Measurements from ENCODE around the gene NUP205. TPM values are rescaled to one million over a fixed set of nuclear protein-coding genes. Genes with fewer than 3 reads are reported as not detected.

Gene NUP205, protein sequence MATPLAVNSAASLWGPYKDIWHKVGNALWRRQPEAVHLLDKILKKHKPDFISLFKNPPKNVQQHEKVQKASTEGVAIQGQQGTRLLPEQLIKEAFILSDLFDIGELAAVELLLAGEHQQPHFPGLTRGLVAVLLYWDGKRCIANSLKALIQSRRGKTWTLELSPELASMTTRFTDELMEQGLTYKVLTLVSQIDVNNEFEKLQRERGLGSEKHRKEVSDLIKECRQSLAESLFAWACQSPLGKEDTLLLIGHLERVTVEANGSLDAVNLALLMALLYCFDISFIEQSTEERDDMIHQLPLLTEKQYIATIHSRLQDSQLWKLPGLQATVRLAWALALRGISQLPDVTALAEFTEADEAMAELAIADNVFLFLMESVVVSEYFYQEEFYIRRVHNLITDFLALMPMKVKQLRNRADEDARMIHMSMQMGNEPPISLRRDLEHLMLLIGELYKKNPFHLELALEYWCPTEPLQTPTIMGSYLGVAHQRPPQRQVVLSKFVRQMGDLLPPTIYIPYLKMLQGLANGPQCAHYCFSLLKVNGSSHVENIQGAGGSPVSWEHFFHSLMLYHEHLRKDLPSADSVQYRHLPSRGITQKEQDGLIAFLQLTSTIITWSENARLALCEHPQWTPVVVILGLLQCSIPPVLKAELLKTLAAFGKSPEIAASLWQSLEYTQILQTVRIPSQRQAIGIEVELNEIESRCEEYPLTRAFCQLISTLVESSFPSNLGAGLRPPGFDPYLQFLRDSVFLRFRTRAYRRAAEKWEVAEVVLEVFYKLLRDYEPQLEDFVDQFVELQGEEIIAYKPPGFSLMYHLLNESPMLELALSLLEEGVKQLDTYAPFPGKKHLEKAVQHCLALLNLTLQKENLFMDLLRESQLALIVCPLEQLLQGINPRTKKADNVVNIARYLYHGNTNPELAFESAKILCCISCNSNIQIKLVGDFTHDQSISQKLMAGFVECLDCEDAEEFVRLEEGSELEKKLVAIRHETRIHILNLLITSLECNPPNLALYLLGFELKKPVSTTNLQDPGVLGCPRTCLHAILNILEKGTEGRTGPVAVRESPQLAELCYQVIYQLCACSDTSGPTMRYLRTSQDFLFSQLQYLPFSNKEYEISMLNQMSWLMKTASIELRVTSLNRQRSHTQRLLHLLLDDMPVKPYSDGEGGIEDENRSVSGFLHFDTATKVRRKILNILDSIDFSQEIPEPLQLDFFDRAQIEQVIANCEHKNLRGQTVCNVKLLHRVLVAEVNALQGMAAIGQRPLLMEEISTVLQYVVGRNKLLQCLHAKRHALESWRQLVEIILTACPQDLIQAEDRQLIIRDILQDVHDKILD (N-terminal part only)
- total RNA-seq, result 10 to 100 TPM; 32.5 to 38.9 (median 37.3) TPM
- long read RNA-seq, donor 1, full-length matches to known transcripts, result 2 of 6 reads
- long read RNA-seq, donor 1, partial matches to known transcripts, result 4 of 6 reads
- long read RNA-seq, donor 1, other reads (novel, unspliced or antisense), result 0 of 6 reads
- long read RNA-seq, donor 2, result 0 reads

DNA sequence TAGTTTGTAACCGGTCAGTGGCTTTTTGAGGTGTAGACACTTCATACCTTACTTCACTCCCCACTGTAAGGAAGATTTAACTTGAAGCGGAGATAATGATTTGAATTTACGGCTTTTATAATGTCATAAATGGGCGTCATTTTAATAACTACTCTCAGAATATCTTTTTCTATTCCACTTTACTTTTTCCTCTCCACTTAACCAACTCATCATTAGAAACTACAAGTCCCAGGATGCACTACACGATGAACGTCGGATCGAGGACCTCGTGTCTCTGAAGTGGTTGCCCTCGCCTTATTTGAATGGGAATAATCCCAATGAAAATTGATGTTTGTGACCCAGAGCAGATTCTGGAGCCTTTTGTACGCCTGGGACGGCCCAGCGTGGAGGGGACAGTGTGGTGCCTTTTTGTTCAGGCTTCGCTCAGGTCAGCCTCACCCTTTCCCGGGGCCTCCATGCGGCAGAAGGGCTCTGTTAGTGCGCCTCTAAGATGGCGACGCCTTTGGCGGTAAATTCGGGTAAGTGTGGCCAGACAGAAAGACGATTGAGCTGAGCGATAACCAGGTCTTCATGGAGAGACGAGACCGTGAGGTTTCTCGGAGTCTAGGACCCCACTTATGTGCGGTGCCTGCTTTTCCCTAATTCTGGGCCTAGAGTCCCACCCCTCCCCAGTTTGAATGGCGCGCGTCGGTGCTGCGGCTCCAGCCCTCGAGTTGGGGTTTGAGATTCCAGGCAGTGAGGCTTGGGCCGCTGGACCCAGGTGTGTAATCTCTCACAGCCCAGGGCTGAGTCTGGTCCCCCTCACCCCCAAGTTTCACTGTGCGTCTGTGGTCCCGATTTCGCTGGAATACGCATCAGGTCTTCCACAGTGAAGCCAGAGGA lies at the start of gene NUP205:
NUP205 (plus strand) TSS at position 463 of the 882 bp plus-strand sequence; CDS start at position 491, 28 bp downstream.
- H3K36me3 ChIP-seq (ENCODE audit: low read depth), result no peaks in the 10 kb centered on the region
- intact Hi-C loops (cut with DNase I, micrococcal nuclease), result loop anchor here (5.0 kb wide), 2 partner anchors 45 to 275 kb away; partner anchors contain the start of gene CNOT4 (in 1 of the 2)
- peak within 1 kb of the TSS; percentile 56 for H3K4me3 ChIP-seq
- peak; percentile 93 for ATAC-seq
- DNase-seq, result peak; percentile 78 to 85 (median 81)
- H3K4me1 ChIP-seq (ENCODE audit: low read depth), result peaks cover 5% of the 10 kb centered on the region
- TF ChIP-seq, protein P1, sequence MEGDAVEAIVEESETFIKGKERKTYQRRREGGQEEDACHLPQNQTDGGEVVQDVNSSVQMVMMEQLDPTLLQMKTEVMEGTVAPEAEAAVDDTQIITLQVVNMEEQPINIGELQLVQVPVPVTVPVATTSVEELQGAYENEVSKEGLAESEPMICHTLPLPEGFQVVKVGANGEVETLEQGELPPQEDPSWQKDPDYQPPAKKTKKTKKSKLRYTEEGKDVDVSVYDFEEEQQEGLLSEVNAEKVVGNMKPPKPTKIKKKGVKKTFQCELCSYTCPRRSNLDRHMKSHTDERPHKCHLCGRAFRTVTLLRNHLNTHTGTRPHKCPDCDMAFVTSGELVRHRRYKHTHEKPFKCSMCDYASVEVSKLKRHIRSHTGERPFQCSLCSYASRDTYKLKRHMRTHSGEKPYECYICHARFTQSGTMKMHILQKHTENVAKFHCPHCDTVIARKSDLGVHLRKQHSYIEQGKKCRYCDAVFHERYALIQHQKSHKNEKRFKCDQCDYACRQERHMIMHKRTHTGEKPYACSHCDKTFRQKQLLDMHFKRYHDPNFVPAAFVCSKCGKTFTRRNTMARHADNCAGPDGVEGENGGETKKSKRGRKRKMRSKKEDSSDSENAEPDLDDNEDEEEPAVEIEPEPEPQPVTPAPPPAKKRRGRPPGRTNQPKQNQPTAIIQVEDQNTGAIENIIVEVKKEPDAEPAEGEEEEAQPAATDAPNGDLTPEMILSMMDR (IDR thresholded peaks at IDR 0.05), result no peak
- no peaks in the 10 kb centered on the region for H3K9me3 ChIP-seq

DNA sequence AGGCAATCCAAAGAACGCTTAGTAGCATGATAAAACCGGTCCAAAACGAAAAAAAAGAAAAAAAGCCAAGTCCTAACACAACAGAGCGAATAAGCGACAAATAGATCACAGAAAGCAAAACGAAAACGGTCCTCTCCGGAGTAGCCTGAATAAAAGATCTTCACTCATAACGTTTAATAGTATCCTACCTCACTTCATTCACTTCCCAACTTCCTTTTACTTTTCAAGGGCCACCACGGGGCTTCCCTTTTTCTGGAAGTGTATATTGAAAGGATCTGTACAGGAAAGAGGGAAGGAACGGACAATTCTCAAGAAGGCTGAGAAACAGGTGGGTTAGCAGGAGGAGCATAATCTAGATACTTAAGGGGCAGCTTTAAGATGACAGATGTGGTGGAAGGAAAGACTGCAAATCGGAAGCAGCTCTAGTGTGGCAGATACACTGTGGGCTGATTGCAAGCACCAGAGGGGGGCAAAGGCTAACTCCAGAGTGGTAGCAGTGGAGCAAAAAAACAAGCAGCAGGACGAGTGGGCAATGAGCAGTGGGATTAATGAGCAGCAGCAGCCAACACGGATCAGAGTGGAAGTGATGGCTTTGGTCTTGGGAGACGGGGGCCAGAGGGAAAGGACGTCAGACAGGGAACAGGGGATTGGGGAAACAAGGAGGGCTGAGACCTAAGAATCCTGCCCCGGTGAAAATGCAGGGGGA lies 48.7 kb upstream of the NUP205 start:
- TF ChIP-seq, protein P1 (IDR thresholded peaks at IDR 0.05), result no peak
- H3K4me3 ChIP-seq, result peak overlapping the region; percentile 69
- no peaks in the 10 kb centered on the region for H3K9me3 ChIP-seq
- peaks cover 10% of the 10 kb centered on the region for H3K4me1 ChIP-seq (ENCODE audit: low read depth)
- H3K36me3 ChIP-seq (ENCODE audit: low read depth), result no peaks in the 10 kb centered on the region
- ATAC-seq (peak; percentile 24), DNase-seq (peak in 1 of 3 donors; percentile 31)
- intact Hi-C loops (cut with DNase I, micrococcal nuclease), result no loop called here

DNA sequence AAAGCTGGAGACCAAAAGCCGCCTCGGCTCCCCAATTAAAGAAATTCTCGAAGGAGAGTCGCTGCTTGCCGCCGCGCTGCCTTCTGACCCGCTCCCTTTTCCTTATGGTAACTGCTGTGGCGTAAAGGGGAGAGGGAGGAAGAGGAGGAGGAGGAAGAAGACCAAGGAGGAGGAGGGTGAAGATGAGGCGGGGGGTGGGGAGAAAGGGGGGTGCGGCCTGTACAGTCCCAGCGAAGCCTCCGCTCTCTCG lies 48.2 kb upstream of the NUP205 start:
- ATAC-seq, result no peak
- DNase-seq, result no peak
- Histone ChIP-seq H3K4me1 (ENCODE audit: low read depth) (peaks cover 10% of the 10 kb centered on the region), H3K4me3 (peak overlapping the region; percentile 69), H3K9me3 (no peaks in the 10 kb centered on the region), H3K36me3 (ENCODE audit: low read depth) (no peaks in the 10 kb centered on the region)
- TF ChIP-seq, protein P1 (IDR thresholded peaks at IDR 0.05), result no peak
- intact Hi-C loops (cut with DNase I, micrococcal nuclease), result no loop called here

DNA sequence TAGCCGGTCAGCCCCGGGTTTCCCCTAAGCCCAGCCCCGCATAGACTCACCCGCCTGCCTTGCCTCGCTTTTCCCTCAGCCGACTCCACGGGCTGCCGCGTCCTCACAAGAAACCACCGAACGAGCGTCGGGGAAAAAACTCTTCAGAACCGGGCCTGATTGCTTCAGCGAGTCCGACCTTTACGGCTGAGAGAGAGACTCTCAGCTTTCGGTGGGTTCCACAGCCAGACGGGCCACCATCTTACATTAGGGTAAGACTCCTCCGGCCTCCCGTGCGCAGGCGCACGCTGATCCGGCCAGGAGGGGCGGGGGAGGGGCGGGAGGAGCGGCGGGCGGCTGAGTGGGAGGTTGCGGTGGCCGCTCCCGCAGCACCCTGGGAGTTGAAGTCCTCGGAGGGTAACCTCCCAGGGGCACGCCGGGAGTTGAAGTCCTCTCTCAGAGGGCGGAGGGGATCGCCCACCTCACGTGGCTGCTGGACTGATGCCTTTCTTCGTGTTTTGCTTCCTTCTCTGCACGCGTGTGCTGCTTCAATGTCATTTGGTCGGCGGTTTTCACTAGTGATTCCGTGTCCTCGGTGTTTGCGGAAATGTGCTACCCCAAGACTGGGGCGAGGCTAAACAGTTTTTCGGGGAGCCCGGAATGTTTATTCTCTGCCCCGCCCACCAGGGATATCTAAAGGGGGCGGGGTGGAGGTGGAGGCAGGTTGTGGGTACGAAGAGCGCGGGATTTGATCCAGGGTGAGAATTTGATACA lies 47.7 kb upstream of the NUP205 start, which contains the start of gene CNOT4:
CNOT4 (minus strand) TSS at position 264 of the 753 bp plus-strand sequence. CDS start 71,771 bp downstream, outside the sequence.
- peaks cover 10% of the 10 kb centered on the region for H3K4me1 ChIP-seq (ENCODE audit: low read depth)
- H3K36me3 ChIP-seq (ENCODE audit: low read depth), result no peaks in the 10 kb centered on the region
- intact Hi-C loops (cut with DNase I, micrococcal nuclease), result loop anchor here in 1 of 2 donors (5.0 kb wide), 1 partner anchor 47 kb away; the partner anchor contains the start of gene NUP205
- H3K9me3 ChIP-seq, result no peaks in the 10 kb centered on the region
- peak; percentile 97 for ATAC-seq
- H3K4me3 ChIP-seq, result peak within 1 kb of the TSS; percentile 69
- TF ChIP-seq, protein P1 (IDR thresholded peaks at IDR 0.05), result no peak
- DNase-seq, result peak; percentile 96 to 98 (median 98)

All from mucosa of descending colon (tissue), 3 donors.